ENCODE data around the gene SRPK2.

DNA sequence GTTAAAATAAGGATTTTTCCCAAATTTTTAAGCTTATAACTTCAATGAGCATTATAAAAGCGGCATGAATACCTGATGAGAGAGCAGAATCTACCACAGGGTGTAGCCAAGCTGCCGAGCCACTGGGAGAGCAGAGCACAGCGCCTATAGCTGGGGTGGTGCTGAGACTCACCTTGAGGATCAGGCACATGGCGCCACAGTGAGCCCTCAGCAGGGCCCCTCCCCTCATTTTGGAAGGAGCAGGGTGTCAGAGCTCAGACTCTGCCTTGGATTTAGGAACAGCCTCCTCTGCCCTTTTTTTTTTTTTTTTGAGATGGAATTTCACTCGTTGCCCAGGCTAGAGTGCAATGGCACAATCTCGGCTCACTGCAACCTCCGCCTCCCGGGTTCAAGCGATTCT is 118.6 kb downstream of the SRPK2 start:
- TF ChIP-seq POLR2A (IDR thresholded peaks at IDR 0.05) (no peak), POLR2AphosphoS5 (IDR thresholded peaks at IDR 0.05) (no peak), EP300 (IDR thresholded peaks at IDR 0.05) (no peak)

All from sigmoid colon (tissue), 4 donors.